SU-DHL-6 (cell line): ENCODE data around the gene RBM8A.

Experiments used
- H2AFZ ChIP-seq: fragments of 200-600 bp; sonication (generic); 2 replicates; pipeline ENCODE4 v1.6.1; 2014; ENCODE audit warnings: low read depth, mild to moderate bottlenecking, moderate library complexity, mixed read lengths, antibody characterized with exemption, low read length; ENCODE audit not compliant: severe bottlenecking
- H3F3A ChIP-seq: fragments of 200-600 bp; shearing (Covaris generic); 2 replicates; pipeline ENCODE4 v1.6.0; 2016; ENCODE audit warnings: antibody characterized with exemption, mild to moderate bottlenecking; ENCODE audit not compliant: insufficient read depth
- H3K27ac ChIP-seq: fragments of 200-600 bp; sonication (generic); 2 replicates; pipeline ENCODE4 v1.5.1; 2016; ENCODE audit warnings: low read depth, mild to moderate bottlenecking, low read length, moderate library complexity, mixed read lengths
- H3K27me3 ChIP-seq: fragments of 200-600 bp; sonication (generic), shearing (Covaris generic); 2 replicates; pipeline ENCODE4 v1.6.0; 2014; ENCODE audit warnings: mild to moderate bottlenecking, low read length
- H3K36me3 ChIP-seq: fragments of 200-600 bp; sonication (generic); 2 replicates; pipeline ENCODE4 v1.6.1; 2014; ENCODE audit warnings: mild to moderate bottlenecking, low read length, mixed read lengths
- H3K4me2 ChIP-seq: fragments of 300-600, 200-600 bp; shearing (Covaris generic), sonication (generic); 2 replicates; pipeline ENCODE4 v1.6.0; 2014; ENCODE audit warnings: low read length, low read depth, mild to moderate bottlenecking; ENCODE audit not compliant: poor library complexity, severe bottlenecking
- H3K4me3 ChIP-seq: fragments of 200-600 bp; sonication (generic); 2 replicates; pipeline ENCODE4 v1.5.1; 2014; ENCODE audit warnings: antibody characterized with exemption, low read length, mild to moderate bottlenecking, mixed read lengths; ENCODE audit not compliant: insufficient read depth, poor library complexity, severe bottlenecking
- H3K79me2 ChIP-seq: fragments of 200-600 bp; sonication (generic); 2 replicates; pipeline ENCODE4 v1.6.1; 2014; ENCODE audit warnings: mild to moderate bottlenecking, low read length, moderate library complexity; ENCODE audit not compliant: insufficient read depth
- H3K9ac ChIP-seq: fragments of 200-600 bp; sonication (generic); 2 replicates; pipeline ENCODE4 v1.7.0; 2014; ENCODE audit warnings: mild to moderate bottlenecking, low read length
- H3K9me2 ChIP-seq: fragments of 200-600 bp; sonication (generic); replicated peaks from 2 replicates; pipeline ENCODE4 v1.6.1; 2014; ENCODE audit warnings: low read length; ENCODE audit not compliant: insufficient read depth
- H3K9me3 ChIP-seq: fragments of 200-600 bp; sonication (generic); 2 replicates; pipeline ENCODE4 v1.6.1; 2014; ENCODE audit warnings: low read length, mixed read lengths; ENCODE audit not compliant: insufficient read depth
- H4K20me1 ChIP-seq: fragments of 200-600 bp; sonication (generic); 2 replicates; pipeline ENCODE4 v1.6.1; 2014; ENCODE audit warnings: low read depth, mild to moderate bottlenecking, antibody characterized with exemption, low read length, moderate library complexity, mixed read lengths
- CTCF ChIP-seq: fragments of 200-600 bp; sonication (generic); IDR thresholded peaks from one replicate; pipeline ENCODE4 v1.5.1; 2017; ENCODE audit warnings: antibody characterized with exemption, mild to moderate bottlenecking, low read length, moderate library complexity; ENCODE audit not compliant: insufficient read depth, poor library complexity, severe bottlenecking
- EZH2phosphoT487 ChIP-seq: fragments of 200-600 bp; sonication (generic), shearing (Covaris generic); conservative IDR thresholded peaks from 2 replicates; pipeline ENCODE4 v1.6.1; 2018; ENCODE audit warnings: mild to moderate bottlenecking, antibody characterized with exemption, low read length, moderate library complexity, mixed read lengths

The RBM8A gene

GRCh38 chr1:145962157-145963102 lies 35.1 kb upstream of the RBM8A start:
- no peaks in the 10 kb centered on the region for H3K9me3 ChIP-seq

GRCh38 chr1:145961425-145962156 lies 34.3 kb upstream of the RBM8A start:
- H3K36me3 ChIP-seq = no peaks in the 10 kb centered on the region
- H3F3A ChIP-seq = peaks cover 32% of the 10 kb centered on the region; the same call in 1 of the 2 replicates
- H3K27me3 ChIP-seq = no peaks in the 10 kb centered on the region
- peak overlapping the region; percentile 92 for H2AFZ ChIP-seq
- H3K9me3 ChIP-seq = no peaks in the 10 kb centered on the region
- no peaks in the 10 kb centered on the region for H4K20me1 ChIP-seq
- peak overlapping the region; percentile 53 for H3K9ac ChIP-seq
- TF ChIP-seq EZH2phosphoT487 (no peak), CTCF (no peak)
- H3K9me2 ChIP-seq = no peaks in the 10 kb centered on the region
- no peak overlapping the region for H3K27ac ChIP-seq
- no peaks in the 10 kb centered on the region for H3K79me2 ChIP-seq
- H3K4me3 ChIP-seq = peak overlapping the region; percentile 58
- H3K4me2 ChIP-seq = peak overlapping the region; percentile 71

More at GRCh38 chr1:145962157-145963102, 35.1 kb upstream of the RBM8A start:
- Histone ChIP-seq H3K9ac (peak overlapping the region; percentile 53; the same call in 1 of the 2 replicates), H3K4me3 (peak overlapping the region; percentile 23), H2AFZ (no peak overlapping the region), H3K9me2 (no peaks in the 10 kb centered on the region), H3K27me3 (no peaks in the 10 kb centered on the region), H3K4me2 (peak overlapping the region; percentile 76), H3K27ac (no peak overlapping the region), H4K20me1 (no peaks in the 10 kb centered on the region), H3F3A (peaks cover 25% of the 10 kb centered on the region; the same call in 1 of the 2 replicates), H3K79me2 (no peaks in the 10 kb centered on the region), H3K36me3 (no peaks in the 10 kb centered on the region)
- TF ChIP-seq CTCF (no peak), EZH2phosphoT487 (no peak)

- H3K27me3 ChIP-seq = no peaks in the 10 kb centered on the region
- peak overlapping the region; percentile 71 for H3K4me2 ChIP-seq
- peak overlapping the region; percentile 53 for H3K9ac ChIP-seq
- no peak overlapping the region for H3K27ac ChIP-seq
- H3K9me3 ChIP-seq = no peaks in the 10 kb centered on the region
- H3K36me3 ChIP-seq = no peaks in the 10 kb centered on the region
- no peaks in the 10 kb centered on the region for H3K9me2 ChIP-seq
- H3K4me3 ChIP-seq = peak overlapping the region; percentile 58
- no peaks in the 10 kb centered on the region for H4K20me1 ChIP-seq
- peak overlapping the region; percentile 92 for H2AFZ ChIP-seq
- peaks cover 37% of the 10 kb centered on the region; the same call in 1 of the 2 replicates for H3F3A ChIP-seq
- TF ChIP-seq EZH2phosphoT487 (no peak), CTCF (no peak)
- no peaks in the 10 kb centered on the region for H3K79me2 ChIP-seq
These were observed 33.8 kb upstream of the RBM8A start for GRCh38 chr1:145961109-145961424.
